NCI-H526 (cell line): ENCODE data around the gene PRR12.

Experiments
- DNase-seq, 2 experiments: peaks; one replicate each; lab custom pipeline; 2025; lab: John Stamatoyannopoulos, UW

PRR12 gene, protein sequence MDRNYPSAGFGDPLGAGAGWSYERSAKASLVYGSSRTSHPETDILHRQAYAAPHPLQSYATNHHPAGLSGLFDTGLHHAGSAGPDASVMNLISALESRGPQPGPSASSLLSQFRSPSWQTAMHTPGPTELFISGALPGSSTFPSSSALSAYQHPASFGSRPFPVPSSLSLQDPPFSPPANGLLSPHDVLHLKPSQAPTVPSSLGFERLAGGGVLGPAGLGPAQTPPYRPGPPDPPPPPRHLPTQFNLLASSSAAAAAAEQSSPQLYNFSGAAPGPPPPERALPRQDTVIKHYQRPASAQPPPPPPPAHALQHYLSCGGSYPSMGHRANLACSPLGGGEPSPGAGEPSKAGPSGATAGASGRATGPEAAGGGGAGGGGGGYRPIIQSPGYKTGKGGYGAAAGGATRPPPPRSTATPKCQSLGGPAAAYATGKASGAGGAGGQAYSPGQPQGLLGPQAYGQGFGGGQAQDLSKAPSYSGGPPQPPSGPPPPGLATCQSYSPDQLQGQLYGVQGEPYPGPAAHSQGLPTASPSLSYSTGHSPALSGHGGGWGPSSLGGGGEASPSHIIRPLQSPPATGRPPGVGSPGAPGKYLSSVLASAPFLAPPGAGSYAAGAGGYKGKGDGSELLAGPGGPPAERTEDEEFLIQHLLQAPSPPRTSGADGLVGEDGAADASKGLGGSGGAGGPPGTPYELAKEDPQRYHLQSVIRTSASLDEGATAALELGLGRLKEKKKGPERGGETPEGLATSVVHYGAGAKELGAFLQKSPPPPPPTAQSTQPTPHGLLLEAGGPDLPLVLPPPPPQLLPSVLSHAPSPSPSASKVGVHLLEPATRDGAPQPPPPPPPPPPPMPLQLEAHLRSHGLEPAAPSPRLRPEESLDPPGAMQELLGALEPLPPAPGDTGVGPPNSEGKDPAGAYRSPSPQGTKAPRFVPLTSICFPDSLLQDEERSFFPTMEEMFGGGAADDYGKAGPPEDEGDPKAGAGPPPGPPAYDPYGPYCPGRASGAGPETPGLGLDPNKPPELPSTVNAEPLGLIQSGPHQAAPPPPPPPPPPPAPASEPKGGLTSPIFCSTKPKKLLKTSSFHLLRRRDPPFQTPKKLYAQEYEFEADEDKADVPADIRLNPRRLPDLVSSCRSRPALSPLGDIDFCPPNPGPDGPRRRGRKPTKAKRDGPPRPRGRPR (N-terminal part only)

DNA sequence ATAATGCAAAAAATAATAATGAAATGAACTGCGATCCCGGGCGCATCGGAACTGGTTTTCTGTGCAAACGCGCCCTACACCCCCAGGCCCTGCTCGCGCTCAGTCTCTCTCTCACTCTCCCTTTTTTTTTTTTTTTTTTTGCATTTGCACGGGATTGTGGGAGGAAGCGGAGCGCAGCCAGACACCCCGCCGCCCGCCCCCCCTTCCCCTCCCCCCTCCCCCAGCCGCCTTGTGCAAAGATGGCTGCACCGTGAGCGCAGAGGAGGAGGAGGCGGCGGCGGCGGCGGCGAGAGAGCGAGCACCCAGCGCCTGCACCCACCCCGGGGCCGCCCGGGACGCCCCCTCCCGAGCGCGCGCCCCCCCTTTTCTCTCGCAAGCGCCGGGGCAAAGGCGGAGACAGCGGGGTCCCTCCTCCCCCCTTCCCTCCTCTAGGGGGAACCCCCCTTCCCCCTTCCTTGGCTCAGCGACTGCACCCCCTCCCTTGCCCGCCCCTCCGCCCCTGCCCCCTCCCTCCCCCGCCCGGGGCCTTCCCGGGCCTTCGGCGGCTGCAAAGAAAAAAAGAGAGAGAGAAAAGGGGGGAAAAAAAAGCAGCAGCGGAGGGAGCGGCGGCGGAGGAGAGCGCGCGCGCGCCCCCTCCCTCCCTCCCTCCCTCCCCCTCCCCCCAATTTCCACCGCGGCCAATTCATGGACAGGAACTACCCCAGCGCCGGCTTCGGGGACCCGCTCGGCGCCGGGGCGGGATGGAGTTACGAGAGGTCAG lies at the start of gene PRR12:
TSS of gene PRR12 (plus strand) at position 212 of the 760 bp plus-strand sequence. CDS start at position 685, 473 bp downstream.
- peak; percentile 55 to 83 for DNase-seq

DNA sequence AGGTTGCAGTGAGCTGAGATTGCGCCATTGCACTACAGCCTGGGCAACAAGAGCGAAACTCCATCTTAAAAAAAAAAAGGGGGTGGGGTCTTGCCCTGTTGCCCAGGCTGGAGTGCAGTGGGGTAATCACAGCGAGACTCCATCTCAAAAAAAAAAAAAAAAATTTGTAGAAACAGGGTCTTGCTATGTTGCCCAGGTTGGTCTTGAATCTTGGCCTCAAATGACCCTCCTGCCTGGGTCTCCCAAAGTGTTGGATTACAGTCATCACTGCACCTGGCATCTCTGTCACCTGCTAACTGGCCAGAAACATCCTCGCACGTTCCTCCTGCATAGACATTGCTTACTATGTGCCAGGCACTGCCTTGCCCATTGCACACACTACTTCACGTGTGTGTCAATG lies 49.1 kb upstream of the PRR12 start:
- no peak for DNase-seq

DNA sequence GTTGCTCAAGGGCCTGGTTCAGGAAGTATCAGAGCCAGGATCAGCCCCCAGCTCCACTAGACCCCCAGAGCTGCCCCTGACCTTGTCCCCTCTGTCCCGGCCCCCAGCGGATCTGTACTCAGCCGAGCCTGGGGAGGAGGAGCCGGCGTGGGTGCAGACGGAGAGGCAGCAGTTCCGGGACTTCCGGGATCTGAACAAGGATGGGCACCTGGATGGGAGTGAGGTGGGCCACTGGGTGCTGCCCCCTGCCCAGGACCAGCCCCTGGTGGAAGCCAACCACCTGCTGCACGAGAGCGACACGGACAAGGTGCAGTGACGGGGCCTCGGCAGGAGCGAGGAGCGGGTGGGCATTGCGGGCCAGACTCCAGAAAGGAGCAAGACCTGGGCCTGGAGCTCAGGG lies 48.5 kb upstream of the PRR12 start:
- DNase-seq, result no peak

DNA sequence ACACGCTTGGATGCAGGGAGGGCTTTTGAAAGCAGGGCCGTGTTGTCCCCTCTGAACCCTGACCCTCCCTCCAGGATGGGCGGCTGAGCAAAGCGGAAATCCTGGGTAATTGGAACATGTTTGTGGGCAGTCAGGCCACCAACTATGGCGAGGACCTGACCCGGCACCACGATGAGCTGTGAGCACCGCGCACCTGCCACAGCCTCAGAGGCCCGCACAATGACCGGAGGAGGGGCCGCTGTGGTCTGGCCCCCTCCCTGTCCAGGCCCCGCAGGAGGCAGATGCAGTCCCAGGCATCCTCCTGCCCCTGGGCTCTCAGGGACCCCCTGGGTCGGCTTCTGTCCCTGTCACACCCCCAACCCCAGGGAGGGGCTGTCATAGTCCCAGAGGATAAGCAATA lies 48.0 kb upstream of the PRR12 start:
- DNase-seq, result no peak

DNA sequence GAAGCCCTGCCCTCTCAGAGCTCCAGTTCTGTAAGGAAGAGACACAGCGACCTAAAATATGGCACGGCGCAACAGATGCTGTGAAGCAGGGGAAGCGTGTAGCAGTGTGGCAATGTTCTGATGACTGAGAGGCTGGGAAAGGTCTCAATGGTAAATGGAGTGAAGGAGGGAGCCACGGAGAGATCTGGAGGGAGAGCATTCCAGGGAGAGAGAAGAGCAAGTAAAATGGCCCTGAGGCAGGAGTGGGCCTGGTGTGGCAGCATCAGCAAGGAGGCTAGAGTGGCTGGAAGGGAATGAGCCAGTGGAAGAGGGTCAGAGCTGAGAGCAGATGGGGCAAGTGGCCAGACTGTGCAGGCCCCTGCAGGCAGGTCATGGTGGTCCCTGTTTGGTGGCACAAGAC lies 46.8 kb upstream of the PRR12 start:
- no peak for DNase-seq

DNA sequence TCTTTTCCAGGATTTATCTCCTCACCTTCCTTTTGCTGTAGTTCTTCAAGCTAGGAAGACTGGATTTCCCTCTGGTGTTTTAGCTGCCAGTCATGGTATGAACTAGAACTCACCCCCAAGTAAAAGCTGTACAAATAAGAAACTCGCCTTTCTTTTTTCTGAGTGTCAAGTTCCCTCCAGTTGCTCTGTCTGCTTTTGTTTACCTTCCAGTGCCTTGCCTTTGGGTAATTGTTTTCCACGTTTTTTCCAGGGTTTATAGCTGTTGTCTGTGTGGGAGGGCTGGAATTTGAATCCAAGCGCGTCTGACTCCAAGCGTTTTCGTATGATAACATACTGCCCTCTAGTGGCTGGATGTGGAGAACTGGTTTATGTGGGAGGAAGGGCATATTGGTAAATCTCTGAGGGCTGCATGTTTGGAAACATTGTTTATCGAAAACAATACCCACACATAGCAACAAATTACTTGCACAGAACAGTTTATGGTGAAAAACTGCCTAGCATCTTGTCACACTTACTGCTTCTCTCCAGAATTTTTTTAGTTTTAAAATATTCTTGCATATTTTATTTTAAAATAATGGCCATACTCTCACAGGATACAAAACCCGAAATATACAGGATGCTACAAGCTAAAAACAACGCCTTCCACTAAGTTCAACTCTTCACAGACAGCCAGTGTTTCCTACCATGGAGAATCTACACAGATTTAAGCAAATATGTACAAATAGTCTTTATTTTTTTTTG lies 44.0 kb upstream of the PRR12 start:
- peak; percentile 78 to 93 for DNase-seq

DNA sequence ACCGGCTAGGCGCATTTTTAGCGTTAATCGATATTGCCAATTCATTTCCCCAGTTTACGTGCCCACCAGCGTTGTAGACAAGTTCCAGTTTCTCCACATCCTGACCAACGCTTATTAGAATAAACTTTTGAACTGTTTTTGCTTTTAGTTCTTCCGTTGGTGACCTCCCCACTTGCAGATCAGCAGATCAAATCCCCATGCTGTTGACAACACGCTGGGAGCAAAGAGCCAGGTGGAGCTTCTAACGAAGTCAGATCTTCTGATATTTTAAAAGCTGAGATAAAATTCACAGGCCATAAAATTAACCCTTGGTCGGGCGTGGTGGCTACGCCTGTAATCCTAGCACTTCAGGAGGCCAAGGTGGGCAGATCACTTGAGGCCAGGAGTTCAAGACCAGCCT lies 41.9 kb upstream of the PRR12 start:
- no peak for DNase-seq

DNA sequence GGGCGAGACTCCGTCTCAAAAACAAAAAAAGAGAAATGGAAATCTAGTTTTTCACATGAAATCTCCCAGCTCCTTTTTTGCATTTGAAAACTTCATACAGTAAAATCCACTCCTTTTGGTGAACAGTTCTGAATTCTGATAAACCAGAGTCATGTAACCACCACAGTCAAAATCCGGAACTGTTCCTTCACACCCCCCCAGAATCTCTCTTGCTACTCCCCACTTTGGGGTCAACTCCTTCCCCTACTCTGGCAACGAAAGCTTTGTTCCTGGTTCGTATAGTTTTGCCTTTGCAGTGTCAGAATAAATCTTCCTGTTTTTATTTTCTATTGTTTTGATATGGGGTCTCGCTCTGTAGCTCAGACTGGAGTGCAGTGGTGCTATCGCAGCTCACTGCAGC lies 39.5 kb upstream of the PRR12 start:
- no peak for DNase-seq

DNA sequence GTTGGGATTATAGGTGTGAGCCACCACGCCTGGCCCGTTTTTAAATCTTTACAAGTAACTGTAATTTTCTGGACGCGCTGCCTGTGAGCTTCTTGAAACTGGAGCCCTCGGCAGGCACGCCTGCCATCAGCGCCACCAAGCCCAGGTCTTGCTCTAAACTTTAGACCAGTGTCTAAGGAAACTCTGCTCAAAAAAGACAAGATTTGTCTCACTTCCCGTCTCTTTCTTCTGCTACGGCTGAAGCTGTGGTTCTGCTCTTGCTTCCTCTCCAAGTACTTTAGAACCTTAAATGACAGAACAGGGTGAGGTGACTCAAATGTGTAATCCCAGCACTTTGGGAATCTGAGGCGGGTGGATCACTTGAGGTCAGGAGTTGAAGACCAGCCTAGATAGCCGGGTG lies 38.2 kb upstream of the PRR12 start:
- no peak for DNase-seq

DNA sequence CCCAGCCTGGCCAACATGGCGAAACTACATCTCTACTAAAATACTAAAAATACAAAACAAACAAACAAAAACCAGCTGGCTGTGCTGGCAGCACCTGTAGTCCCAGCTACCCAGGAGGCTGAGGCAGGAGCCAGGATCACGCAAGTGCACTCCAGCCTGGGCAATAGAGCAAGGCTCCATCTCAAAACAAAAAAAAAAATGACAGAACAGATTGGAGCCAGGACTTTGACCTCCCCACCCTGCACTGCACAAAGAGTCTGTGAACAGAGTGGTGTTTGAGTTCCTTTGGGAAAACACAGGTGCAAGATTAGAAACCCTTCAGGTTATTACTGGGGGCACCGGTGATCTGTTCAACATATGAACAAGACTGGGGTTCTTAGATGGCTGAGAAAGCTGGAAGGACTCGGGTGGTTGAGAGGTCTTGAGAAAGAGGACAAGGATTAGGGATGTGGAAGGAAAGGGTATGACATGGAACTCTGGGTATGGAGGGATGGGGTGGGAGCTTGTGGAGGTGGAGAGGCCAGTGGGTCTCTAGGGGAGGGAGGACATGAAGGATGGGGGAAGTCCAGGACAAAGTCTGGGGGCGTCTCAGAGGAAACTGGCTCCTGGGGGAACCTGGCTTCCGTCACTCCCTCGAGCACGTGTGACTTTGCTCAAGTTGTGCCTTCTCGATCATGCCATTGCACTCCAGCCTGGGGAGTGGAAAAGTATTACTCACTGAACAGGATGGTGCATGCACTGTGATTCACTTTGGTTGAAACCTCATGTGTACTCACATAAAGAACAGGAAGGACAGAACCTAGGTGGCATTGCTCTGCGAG lies 37.3 kb upstream of the PRR12 start:
- no peak for DNase-seq

DNA sequence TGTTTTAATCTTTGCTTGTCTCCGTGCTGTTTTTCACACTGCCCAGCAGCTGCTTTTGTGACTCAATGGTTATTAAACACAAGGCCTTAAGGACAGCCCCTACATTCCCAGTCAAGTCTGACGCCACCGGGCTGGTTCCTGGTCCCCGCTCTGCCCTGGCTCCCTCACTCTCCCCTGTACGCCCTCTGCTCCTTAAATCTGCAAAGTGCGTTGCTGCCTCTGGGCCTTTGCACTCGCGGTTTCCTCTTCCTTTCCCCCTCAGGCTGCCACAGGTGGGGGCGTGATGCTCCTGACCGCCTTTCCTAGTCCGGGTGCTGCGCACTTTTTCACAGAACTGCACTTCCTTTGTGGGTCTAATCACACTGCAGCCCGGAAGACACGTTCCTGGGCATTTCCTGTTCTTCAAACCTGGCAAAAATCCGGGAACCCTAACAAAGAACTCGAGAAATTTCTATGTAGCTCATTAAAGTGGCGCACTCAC lies 36.2 kb upstream of the PRR12 start:
- no peak for DNase-seq

DNA sequence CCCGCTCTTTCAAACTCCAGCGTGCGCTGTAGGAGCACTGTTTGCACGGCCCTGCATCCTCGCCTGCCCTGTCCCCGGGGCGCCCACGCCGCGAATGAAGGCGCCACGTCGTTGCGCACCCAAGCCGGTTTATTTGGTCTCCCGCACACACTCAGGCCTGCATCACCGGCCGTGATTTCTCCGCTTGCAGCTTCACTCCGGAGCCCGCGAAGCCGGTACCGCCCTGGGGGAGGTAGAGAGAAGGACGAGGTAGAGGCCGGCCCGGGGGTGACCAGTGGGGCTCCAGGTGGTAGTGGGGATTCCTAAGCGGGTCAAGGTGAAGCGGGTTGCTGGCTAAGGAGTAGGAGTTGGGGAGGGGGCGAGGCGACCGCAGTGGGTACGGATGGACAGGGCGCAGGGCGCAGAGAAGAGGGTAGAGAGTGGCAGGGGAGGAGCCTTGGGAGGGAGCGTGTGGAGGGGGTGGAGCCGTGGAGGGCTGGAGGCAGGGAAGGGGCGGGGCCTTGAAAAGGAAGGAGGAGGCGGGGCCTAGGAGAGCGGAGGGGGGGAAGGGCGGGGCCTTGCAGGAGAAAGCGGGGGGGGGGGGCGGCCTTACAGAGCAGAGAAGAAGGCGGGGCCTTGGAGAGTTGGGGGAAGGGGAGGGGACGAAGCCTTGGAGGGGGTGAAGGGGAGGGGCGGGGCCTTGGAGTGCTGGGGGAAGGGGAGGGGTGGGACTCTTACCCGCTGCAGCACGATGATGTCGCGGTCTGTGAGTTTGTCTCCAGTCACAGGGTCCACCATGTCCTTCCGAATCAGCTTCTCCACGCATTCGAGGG lies 35.2 kb upstream of the PRR12 start:
- DNase-seq, result peak in 1 of 2 experiments; percentile 50

DNA sequence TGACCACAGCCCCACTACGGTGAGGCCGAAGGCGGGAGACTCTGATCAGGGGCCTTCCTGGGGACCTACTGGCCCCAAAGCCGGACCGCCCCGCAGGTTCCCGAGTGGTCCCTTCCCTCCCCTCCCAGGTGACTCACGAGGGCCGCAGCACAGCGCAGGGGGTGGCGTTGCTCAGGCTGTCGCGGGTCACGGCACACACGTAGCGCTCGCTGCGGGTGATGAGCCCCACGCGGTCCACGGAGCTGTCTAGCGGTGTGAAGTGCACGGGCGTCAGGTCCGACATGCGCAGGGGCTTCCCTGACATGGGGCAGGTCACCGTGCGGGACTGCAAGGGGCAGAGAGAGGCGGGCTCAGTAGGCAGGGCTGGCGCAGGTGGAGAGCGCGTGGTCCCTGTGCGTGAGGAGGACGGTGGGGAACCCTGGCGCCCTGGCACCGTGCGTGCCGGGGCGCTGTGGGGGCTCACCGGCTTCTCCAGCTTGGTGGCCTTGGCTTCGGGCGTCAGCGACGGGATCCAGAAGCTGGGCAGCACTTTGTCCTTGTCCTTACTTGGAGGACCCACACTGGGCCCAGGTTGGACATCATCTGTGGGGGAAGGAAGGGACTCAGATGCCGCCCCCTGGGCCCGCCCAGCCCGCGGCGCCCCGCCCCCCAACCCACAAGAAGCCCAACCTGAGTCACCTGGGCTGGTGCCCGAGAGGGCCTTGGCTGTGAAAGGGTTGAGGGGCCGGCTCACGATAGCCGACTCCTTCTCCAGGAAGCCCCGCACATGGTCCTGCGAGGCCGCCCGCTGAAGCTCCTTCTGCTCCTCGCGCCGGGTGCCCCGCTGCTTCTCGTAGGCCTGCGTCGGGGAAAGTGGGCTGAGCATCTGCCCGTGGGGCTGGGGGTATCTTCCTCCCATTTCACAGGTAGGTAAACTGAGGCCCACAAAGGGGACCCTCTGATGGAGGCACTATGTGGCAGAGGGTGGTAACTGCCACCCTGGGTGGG lies 34.3 kb upstream of the PRR12 start:
- no peak for DNase-seq

DNA sequence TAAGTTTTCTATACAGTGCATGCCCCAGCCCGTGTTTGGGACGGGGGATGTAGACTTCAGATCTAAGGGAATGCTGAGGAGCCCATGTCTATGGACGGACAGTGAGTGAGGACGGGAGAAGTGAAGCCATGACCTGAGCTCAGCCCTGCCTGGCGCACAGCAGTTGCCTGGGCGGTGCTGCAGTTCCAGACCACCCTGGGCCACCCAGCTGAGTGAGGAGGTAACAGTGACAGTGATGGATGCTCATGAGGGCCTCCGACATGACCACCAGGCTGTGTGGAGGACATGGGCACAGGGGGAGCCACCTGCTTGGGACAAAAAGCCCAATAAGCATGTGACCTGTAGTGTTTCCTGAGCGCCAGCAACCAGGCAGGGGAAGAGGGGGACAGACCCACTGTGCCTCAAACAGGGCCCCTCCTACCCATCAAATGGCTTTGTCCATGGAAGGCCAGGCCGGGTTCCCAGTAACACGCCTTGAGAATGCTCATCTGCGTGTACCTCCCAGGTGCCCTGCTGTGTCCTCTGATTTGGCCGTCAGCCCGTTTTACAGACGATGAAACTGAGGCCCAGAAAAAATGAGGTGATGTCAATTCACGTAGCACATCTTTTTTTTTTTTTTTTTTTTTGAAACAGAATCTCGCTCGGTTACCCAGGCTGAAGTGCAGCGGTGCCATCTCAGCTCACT lies 33.2 kb upstream of the PRR12 start:
- DNase-seq, result no peak

DNA sequence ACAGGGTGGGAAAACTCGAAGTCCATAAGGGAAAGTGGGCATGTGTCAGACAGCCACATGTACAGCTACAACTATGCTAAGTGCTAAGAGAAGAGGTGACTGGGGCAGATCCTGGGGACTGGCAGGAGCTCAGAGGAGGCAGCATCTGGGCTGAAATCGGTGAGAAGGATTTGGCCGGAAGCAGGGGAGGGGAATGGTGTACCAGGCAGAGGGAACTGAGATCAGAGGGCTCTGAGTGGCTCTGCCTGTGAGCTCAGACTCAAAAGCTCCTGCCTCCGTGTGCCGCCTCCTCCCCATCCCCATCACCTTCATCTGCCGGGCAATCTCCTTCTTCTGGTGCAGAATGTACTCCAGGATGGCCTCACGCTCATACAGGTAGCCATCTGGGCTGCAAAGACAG lies 32.4 kb upstream of the PRR12 start:
- DNase-seq, result no peak

DNA sequence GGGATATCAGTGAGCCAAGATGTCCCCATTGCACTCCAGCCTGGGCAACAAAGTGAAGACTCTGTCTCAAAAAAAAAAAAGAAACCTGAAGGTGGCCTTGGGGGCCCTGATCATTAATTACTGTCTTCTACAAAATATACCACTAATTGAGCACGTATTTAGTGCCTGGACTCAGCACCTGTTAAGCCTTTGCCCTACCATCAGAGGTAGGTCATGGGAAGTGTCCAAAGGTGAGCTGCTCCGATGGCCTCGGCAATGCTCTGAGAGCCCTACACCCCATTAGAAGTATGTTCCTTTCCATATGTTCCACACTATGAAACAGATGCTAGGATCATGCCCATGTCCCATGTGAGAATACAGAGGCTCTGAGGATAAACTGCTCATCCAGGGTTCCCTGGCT lies 31.5 kb upstream of the PRR12 start:
- no peak for DNase-seq

DNA sequence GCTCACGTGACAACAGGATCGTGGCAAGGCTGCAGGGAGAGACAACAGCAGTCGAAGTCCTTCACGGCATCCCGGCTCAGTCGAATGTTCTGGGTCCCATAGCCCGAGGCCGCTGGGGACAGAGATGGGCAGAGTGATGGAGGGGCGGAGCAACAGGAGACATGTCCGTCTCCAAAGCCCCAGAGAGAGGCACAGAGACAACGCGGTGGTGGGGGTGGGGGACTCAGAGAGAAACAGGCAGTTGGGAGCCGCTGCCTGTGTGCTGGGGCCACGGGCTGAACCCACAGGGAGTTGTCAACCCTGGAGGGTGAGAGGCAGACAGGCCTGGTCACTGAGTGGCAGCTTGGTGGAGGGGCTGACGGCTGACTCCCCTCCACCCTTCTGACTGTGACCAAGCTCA lies 31.1 kb upstream of the PRR12 start:
- DNase-seq, result no peak
